GM13977 (cell line): Measurements from ENCODE around the gene SEPTIN10.

ENCODE experiments used
- DNase-seq: peaks from one replicate; pipeline ENCODE4 v3.0.0; 2012; ENCODE audit warnings: low spot score
- CTCF ChIP-seq: IDR thresholded peaks from 2 replicates; pipeline ENCODE4 v1.5.1; 2012; ENCODE audit warnings: mild to moderate bottlenecking, control low read depth; ENCODE audit not compliant: insufficient read depth; ENCODE audit errors: extremely low read depth, missing control alignments
- in situ Hi-C: fragments of 300-500 bp; cut with MboI; formaldehyde crosslinking; loops from one replicate; pipeline ENCODE4 v1.12.0; 2022; ENCODE audit warnings: low sequenced_read_pairs, low pct_unique_long_range_greater_than_20kb, mixed read lengths, inconsistent platforms; ENCODE audit not compliant: unreplicated experiment

Gene SEPTIN10

GRCh38 chr2:109503191-109503590, 110.6 kb downstream of the SEPTIN10 start:
- TF ChIP-seq CTCF = no peak

GRCh38 chr2:109501461-109501860, 112.3 kb downstream of the SEPTIN10 start:
- no peak for TF ChIP-seq CTCF
- in situ Hi-C loops = loop anchor here (10.0 kb wide), 1 partner anchor 367 kb away; no protein-coding TSS in a partner anchor
- no peak for DNase-seq

More at GRCh38 chr2:109503191-109503590, 110.6 kb downstream of the SEPTIN10 start:
- in situ Hi-C loops = loop anchor here (10.0 kb wide), 1 partner anchor 368 kb away; no protein-coding TSS in a partner anchor
- no peak for DNase-seq

- DNase-seq = no peak
- no peak for TF ChIP-seq CTCF
- in situ Hi-C loops = loop anchor here (10.0 kb wide), 1 partner anchor 366 kb away; no protein-coding TSS in a partner anchor
Measured at GRCh38 chr2:109500910-109501309, 112.9 kb downstream of the SEPTIN10 start.

- TF ChIP-seq CTCF = no peak
- no peak for DNase-seq
- in situ Hi-C loops = no loop called here
Measured at GRCh38 chr2:109499566-109499965, 114.2 kb downstream of the SEPTIN10 start.

- in situ Hi-C loops = no loop called here
- TF ChIP-seq CTCF = no peak
- no peak for DNase-seq
Measured at GRCh38 chr2:109498906-109499305, 114.9 kb downstream of the SEPTIN10 start.

- in situ Hi-C loops = no loop called here
- DNase-seq = no peak
- no peak for TF ChIP-seq CTCF
Measured at GRCh38 chr2:109497911-109498870, 115.6 kb downstream of the SEPTIN10 start.
